ENCODE data around the gene SESTD1. TPM values are rescaled to one million over a fixed set of nuclear protein-coding genes. Genes with fewer than 3 reads are reported as not detected.
"Not testable (repeated sequence)": the region's sequence is repeated elsewhere in the genome, so short reads cannot be mapped to it uniquely, and the experiment has no call there.

Gene SESTD1
- total RNA-seq, 1 donor from 2014 or later: 167 TPM

GRCh38 chr2:179268277-179268925 lies 3.8 kb upstream of the SESTD1 start:
- no peak for DNase-seq (ENCODE audit: low spot score)

GRCh38 chr2:179266271-179266670 lies 1.6 kb upstream of the SESTD1 start:
- no peak for DNase-seq (ENCODE audit: low spot score)

GRCh38 chr2:179265082-179265510 lies 464 bp upstream of the SESTD1 start:
- no peak for DNase-seq (ENCODE audit: low spot score)

GRCh38 chr2:179263446-179264367 lies 925 bp downstream of the SESTD1 start:
- no peak for DNase-seq (ENCODE audit: low spot score)

- no peak for DNase-seq (ENCODE audit: low spot score)
These were observed 1.6 kb downstream of the SESTD1 start for GRCh38 chr2:179263015-179263414.

- DNase-seq (ENCODE audit: low spot score): no peak
These were observed 2.5 kb downstream of the SESTD1 start for GRCh38 chr2:179262077-179262660.

- no peak for DNase-seq (ENCODE audit: low spot score)
These were observed 3.3 kb downstream of the SESTD1 start for GRCh38 chr2:179261151-179261825.

GRCh38 chr2:179260224-179260623 lies 4.4 kb downstream of the SESTD1 start:
- no peak for DNase-seq (ENCODE audit: low spot score)

- no peak for DNase-seq (ENCODE audit: low spot score)
These were observed 9.5 kb downstream of the SESTD1 start for GRCh38 chr2:179255129-179255528.

GRCh38 chr2:179253226-179253625 lies 11.4 kb downstream of the SESTD1 start:
- DNase-seq (ENCODE audit: low spot score): no peak

- no peak for DNase-seq (ENCODE audit: low spot score)
These were observed 12.2 kb downstream of the SESTD1 start for GRCh38 chr2:179252423-179252822.

GRCh38 chr2:179251870-179252269 lies 12.8 kb downstream of the SESTD1 start:
- no peak for DNase-seq (ENCODE audit: low spot score)

- no peak for DNase-seq (ENCODE audit: low spot score)
These were observed 13.7 kb downstream of the SESTD1 start for GRCh38 chr2:179250848-179251504.

GRCh38 chr2:179250095-179250494 lies 14.5 kb downstream of the SESTD1 start:
- no peak for DNase-seq (ENCODE audit: low spot score)

GRCh38 chr2:179248024-179248348 lies 16.6 kb downstream of the SESTD1 start:
- DNase-seq (ENCODE audit: low spot score): no peak

- DNase-seq (ENCODE audit: low spot score): no peak
These were observed 17.2 kb downstream of the SESTD1 start for GRCh38 chr2:179247318-179248023.

- DNase-seq (ENCODE audit: low spot score): not testable (repeated sequence)
These were observed 18.8 kb downstream of the SESTD1 start for GRCh38 chr2:179245843-179246242.

- no peak for DNase-seq (ENCODE audit: low spot score)
These were observed 21.6 kb downstream of the SESTD1 start for GRCh38 chr2:179243046-179243445.

GRCh38 chr2:179240481-179241451 lies 23.9 kb downstream of the SESTD1 start:
- DNase-seq (ENCODE audit: low spot score): no peak
